Myocyte (in vitro differentiated cells): ENCODE results near the gene UGCG. TPM values are rescaled to one million over a fixed set of nuclear protein-coding genes. Genes with fewer than 3 reads are reported as not detected.
"Not testable (repeated sequence)": the region's sequence is repeated elsewhere in the genome, so short reads cannot be mapped to it uniquely, and the experiment has no call there.

ENCODE experiments used
- DNase-seq: peaks from one replicate; pipeline ENCODE4 v3.0.0-alpha.2; 2012; ENCODE audit warnings: low read depth
- total RNA-seq: library from RNA; depleted of rRNA; stranded (reverse); fragments of >200 nt; gene quantifications from 2 replicates; pipeline ENCODE4 v1.2.3, GENCODE V29; 2014

The UGCG gene
- total RNA-seq, 1 donor from 2014 or later = 124 TPM

- DNase-seq = no peak
These were observed 53.3 kb downstream of the UGCG start for GRCh38 chr9:111949919-111950318.

- DNase-seq = peak; percentile 73
These were observed 55.9 kb downstream of the UGCG start for GRCh38 chr9:111952559-111952958.

GRCh38 chr9:111953444-111953843 lies 56.8 kb downstream of the UGCG start:
- DNase-seq = no peak

GRCh38 chr9:111955048-111955447 lies 58.4 kb downstream of the UGCG start:
- no peak for DNase-seq

DNA sequence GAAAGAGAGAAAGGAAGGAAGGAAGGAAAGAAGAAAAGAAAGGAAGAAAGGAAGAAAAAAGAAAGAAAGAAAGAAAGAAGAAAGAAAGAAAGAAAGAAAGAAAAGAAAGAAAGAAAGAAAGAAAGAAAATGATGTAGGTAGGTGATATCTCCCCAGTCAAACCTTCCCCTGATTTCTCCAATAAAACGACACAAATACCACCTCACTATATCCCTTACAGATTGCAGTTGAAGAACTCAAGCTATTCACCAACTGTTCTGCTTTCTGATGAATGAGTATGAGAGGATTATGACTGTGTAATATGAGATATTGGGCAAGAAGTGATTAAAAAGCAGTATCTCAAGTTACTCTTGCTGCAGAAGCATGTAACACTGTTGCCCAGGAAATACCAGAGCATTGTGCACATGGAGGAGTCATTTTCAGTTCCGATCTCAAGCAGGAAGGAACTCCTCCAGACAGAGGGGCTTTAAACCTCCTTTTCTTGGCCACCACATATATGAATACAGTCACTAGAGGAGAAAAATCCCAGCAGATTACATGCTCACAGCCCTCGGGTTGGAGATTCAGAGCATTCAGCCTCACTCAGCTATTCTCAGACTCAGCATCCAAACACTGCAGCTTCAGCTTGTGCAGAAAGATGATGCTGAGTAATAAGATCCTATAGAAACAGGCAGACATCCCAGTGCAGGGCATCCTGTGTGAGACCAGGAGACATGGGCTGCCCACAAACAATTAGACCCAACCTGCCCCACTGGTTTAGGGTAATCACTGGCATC lies 61.4 kb downstream of the UGCG start:
- peak; percentile 91 for DNase-seq

- peak; percentile 97 for DNase-seq
These were observed 63.1 kb downstream of the UGCG start for GRCh38 chr9:111959468-111960359.

GRCh38 chr9:111960485-111960884 lies 63.9 kb downstream of the UGCG start:
- DNase-seq = not testable (repeated sequence)

- peak; percentile 52 for DNase-seq
These were observed 64.4 kb downstream of the UGCG start for GRCh38 chr9:111961009-111961408.

DNA sequence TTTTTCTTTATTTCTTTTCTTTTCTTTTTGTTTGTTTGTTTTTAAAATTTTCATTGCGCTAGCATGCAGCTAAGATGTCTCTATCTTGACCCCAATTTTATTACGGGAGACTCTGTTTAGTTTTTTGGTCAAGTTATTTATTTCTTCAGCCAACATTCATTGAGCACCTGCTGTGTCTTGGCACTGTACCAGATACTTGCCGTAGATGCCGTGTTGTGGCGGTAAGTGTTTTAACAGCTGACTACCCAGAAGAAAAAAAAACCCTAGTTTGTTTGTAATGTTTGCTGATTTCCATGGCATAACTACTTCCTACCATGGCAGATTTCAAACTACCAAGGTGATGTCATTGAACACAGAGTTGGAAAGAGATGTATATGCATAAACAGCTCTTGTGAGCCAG lies 65.0 kb downstream of the UGCG start:
- peak; percentile 91 for DNase-seq

DNA sequence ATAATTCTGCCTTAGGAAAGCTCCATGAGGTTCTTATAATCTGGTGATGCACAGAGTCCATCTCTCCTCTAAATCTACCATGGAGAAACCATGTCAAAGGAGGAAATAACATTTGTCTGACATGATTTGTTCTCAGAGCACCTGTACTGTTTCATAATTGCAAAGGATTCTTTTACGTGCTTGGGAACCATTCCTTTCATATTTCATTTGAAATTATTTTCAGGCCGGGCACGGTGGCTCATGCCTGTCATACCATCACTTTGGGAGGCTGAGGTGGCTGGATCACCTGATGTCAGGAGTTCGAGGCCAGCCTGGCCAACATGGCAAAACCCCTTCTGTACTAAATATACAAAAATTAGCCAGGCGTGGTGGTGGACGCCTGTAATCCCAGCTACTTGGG lies 65.4 kb downstream of the UGCG start:
- no peak for DNase-seq

DNA sequence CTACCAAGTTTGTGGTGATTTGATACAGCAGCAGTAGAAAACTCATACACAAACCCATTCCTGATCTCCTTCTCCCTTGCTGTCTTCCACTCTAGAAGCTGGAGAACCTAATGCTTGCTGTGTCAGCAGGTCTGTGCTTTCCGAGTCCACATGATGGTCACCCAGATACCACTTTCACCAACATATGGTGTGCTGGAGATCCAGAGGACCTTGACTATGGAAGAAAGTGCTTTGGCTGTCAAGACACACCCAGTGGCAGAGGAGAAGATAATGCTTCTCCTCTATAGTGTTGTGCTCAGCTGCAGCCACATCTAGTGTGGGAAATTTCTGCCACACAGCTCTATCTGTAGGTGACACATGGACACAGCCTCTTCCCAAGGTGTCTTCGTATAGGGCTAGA lies 67.4 kb downstream of the UGCG start:
- DNase-seq = no peak

- DNase-seq = peak; percentile 95
These were observed 69.0 kb downstream of the UGCG start for GRCh38 chr9:111965566-111966019.

GRCh38 chr9:111966124-111966723 lies 69.6 kb downstream of the UGCG start:
- DNase-seq = no peak

DNA sequence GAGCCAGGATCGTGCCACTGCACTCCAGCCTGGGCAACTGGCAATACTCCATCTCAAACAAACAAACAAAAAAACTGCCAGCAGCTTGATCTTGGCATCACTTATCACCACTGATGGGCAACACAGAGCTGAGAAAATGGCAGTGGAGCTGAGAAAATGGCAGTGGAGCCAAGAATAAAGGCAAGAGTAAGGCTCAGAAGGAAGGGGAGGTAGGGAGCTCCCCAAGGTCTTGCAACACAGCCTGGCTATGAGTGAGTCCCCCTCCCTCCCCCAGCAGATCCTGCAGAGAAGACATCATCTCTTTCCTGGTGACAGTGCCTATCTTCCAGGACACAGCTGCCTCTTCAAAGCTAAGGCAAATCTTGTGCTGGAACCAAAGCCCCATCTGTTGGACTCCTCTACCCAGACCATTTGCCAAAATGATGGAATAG lies 70.3 kb downstream of the UGCG start:
- peak; percentile 56 for DNase-seq

- DNase-seq = no peak
These were observed 71.0 kb downstream of the UGCG start for GRCh38 chr9:111967621-111968020.

- DNase-seq = no peak
These were observed 72.4 kb downstream of the UGCG start for GRCh38 chr9:111969061-111969460.

DNA sequence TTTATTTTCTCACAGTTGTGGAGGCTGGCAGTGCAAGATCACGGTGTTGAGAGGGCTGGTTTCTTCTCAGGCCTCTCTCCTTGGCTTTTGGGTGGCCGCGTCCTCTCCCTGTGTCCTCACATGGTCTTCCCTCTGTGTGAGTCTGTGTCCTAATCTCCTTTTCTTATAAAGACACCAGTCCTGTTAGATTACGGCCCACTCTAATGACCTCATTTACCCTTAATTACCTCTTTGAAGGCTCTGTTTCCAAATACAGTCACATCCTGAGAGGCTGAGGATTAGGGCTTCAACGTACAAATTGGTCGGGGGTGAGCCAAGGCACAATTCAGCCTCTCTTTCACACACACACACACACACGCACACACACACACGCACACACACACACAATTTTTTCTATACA lies 73.0 kb downstream of the UGCG start:
- DNase-seq = no peak

GRCh38 chr9:111970827-111971226 lies 74.2 kb downstream of the UGCG start:
- no peak for DNase-seq

GRCh38 chr9:111974092-111974681 lies 77.6 kb downstream of the UGCG start:
- DNase-seq = peak; percentile 69

- peak; percentile 63 for DNase-seq
These were observed 79.1 kb downstream of the UGCG start for GRCh38 chr9:111975709-111976108.

DNA sequence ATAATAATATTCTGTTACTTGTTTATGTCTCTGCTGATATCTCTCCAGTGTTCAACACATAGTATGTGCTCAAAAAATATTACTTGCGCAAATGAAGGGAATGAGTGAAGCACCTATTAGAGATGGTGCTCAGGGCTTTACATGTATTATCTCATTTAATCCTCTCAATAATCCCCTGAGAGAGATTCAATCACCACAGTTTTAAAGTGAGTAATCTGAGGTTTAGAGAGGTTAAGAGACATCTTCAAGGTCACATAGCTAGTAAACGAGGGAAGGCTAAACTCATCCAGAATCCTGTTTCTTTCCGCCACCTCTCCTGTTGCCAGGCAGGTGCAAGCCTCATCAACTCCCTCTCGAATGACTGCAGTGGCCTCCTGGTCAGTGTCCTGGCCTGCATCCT lies 82.0 kb downstream of the UGCG start:
- DNase-seq = no peak
